HL-60 (cell line): ENCODE data around the gene U2AF2.

Source experiments
- DNase-seq, 2 experiments: peaks; one replicate each; pipeline ENCODE4 v3.0.0-alpha.2; 2010 to 2020; ENCODE audit warnings: low read depth in 1 of 2, low spot score in 1 of 2
- H3K27ac ChIP-seq: fragments of 250-450 bp; sonication (Bioruptor Pico); replicated peaks from 2 replicates; pipeline ENCODE4 v1.5.1; 2020; ENCODE audit warnings: mild to moderate bottlenecking, moderate library complexity
- H3K27me3 ChIP-seq: fragments of 250-450 bp; sonication (Bioruptor Pico); 2 replicates; pipeline ENCODE4 v1.5.1; 2021; ENCODE audit warnings: mild to moderate bottlenecking, moderate library complexity; ENCODE audit not compliant: insufficient read depth, poor library complexity, severe bottlenecking
- H3K4me3 ChIP-seq: replicated peaks from 2 replicates; pipeline ENCODE4 v1.5.1; 2011; ENCODE audit warnings: mild to moderate bottlenecking, control low read depth, low read length; ENCODE audit not compliant: insufficient read depth
- CTCF ChIP-seq: IDR thresholded peaks from one replicate; pipeline ENCODE4 v1.5.1; 2011; ENCODE audit warnings: low read length, control low read depth, inconsistent platforms; ENCODE audit not compliant: insufficient read depth
- GABPA ChIP-seq: IDR thresholded peaks from 2 replicates; pipeline ENCODE4 v1.6.1; 2012; ENCODE audit warnings: low read depth
- POLR2AphosphoS5 ChIP-seq: IDR thresholded peaks from 2 replicates; pipeline ENCODE4 v1.6.1; 2012; ENCODE audit warnings: low read depth
- REST ChIP-seq: IDR thresholded peaks from 2 replicates; pipeline ENCODE4 v1.6.1; 2012; ENCODE audit warnings: low read depth; ENCODE audit not compliant: insufficient replicate concordance
- SPI1 ChIP-seq: IDR thresholded peaks from 2 replicates; pipeline ENCODE4 v1.6.1; 2012; ENCODE audit warnings: low read depth, mild to moderate bottlenecking, borderline replicate concordance

Gene U2AF2

GRCh38 chr19:55705972-55706371 is 51.1 kb downstream of the U2AF2 start:
- no peak for DNase-seq
- Histone ChIP-seq H3K27me3 (no peaks in the 10 kb centered on the region), H3K27ac (no peak overlapping the region), H3K4me3 (no peak overlapping the region)
- TF ChIP-seq POLR2AphosphoS5 (no peak), CTCF (no peak), REST (no peak), GABPA (no peak), SPI1 (no peak)

GRCh38 chr19:55711719-55712118 is 56.9 kb downstream of the U2AF2 start:
- no peak overlapping the region for H3K4me3 ChIP-seq
- H3K27me3 ChIP-seq: no peaks in the 10 kb centered on the region
- H3K27ac ChIP-seq: no peak overlapping the region
- no peak for DNase-seq
- TF ChIP-seq CTCF: no peak
- no peak for TF ChIP-seq SPI1
- no peak for TF ChIP-seq REST
- TF ChIP-seq GABPA: no peak
- TF ChIP-seq POLR2AphosphoS5: no peak

GRCh38 chr19:55712804-55713631 is 58.2 kb downstream of the U2AF2 start:
- no peak overlapping the region for H3K4me3 ChIP-seq
- no peak overlapping the region for H3K27ac ChIP-seq
- no peak for DNase-seq
- H3K27me3 ChIP-seq: no peaks in the 10 kb centered on the region
- TF ChIP-seq GABPA: no peak
- TF ChIP-seq SPI1: no peak
- TF ChIP-seq CTCF: no peak
- no peak for TF ChIP-seq REST
- TF ChIP-seq POLR2AphosphoS5: no peak
